ENCODE data around the gene PAF1. TPM values are rescaled to one million over a fixed set of nuclear protein-coding genes. Genes with fewer than 3 reads are reported as not detected.

PAF1 gene
- total RNA-seq, 1 donor from 2014 or later = 34.5 TPM

GRCh38 chr19:39408392-39409207, 17.7 kb upstream of the PAF1 start:
- ATAC-seq (no peak), DNase-seq (ENCODE audit: missing footprints) (no peak)
- intact Hi-C loops (cut with DNase I) = no loop called here

- ATAC-seq (no peak), DNase-seq (ENCODE audit: missing footprints) (peak; percentile 81)
- intact Hi-C loops (cut with DNase I) = no loop called here
Observed at GRCh38 chr19:39407660-39408391, 16.9 kb upstream of the PAF1 start.

GRCh38 chr19:39407410-39407659, 16.4 kb upstream of the PAF1 start:
- DNase-seq (ENCODE audit: missing footprints) (no peak), ATAC-seq (no peak)
- intact Hi-C loops (cut with DNase I) = no loop called here

GRCh38 chr19:39406656-39407409, 15.9 kb upstream of the PAF1 start, which contains the start of gene ZFP36:
Gene ZFP36 (plus strand): TSS chr19:39406847. CDS start chr19:39406905, 58 bp downstream.
- ATAC-seq (peak; percentile 46), DNase-seq (ENCODE audit: missing footprints) (peak; percentile 94)
- intact Hi-C loops (cut with DNase I) = no loop called here

GRCh38 chr19:39405958-39406655, 15.2 kb upstream of the PAF1 start:
- ATAC-seq (no peak), DNase-seq (ENCODE audit: missing footprints) (peak; percentile 21)
- intact Hi-C loops (cut with DNase I) = no loop called here

GRCh38 chr19:39405261-39405957, 14.5 kb upstream of the PAF1 start:
- DNase-seq (ENCODE audit: missing footprints) (peak; percentile 49), ATAC-seq (no peak)
- intact Hi-C loops (cut with DNase I) = no loop called here

- intact Hi-C loops (cut with DNase I) = loop anchor here (1.0 kb wide), 1 partner anchor 9 kb away; the partner anchor contains the start of gene PLEKHG2
- ATAC-seq = peak; percentile 65
- peak; percentile 99 for DNase-seq (ENCODE audit: missing footprints)
Observed at GRCh38 chr19:39403331-39404312, 12.7 kb upstream of the PAF1 start.

- intact Hi-C loops (cut with DNase I) = loop anchor here (1.0 kb wide), 1 partner anchor 10 kb away; the partner anchor contains the start of gene PLEKHG2
- peak; percentile 53 for ATAC-seq
- DNase-seq (ENCODE audit: missing footprints) = peak; percentile 97
Observed at GRCh38 chr19:39402346-39403300, 11.7 kb upstream of the PAF1 start.

GRCh38 chr19:39401549-39402345, 10.8 kb upstream of the PAF1 start:
- intact Hi-C loops (cut with DNase I) = no loop called here

GRCh38 chr19:39401070-39401548, 10.2 kb upstream of the PAF1 start:
- intact Hi-C loops (cut with DNase I) = no loop called here
- DNase-seq (ENCODE audit: missing footprints) (no peak), ATAC-seq (no peak)

More at GRCh38 chr19:39401549-39402345, 10.8 kb upstream of the PAF1 start:
- ATAC-seq (no peak), DNase-seq (ENCODE audit: missing footprints) (peak; percentile 77)

GRCh38 chr19:39400061-39400460, 9.2 kb upstream of the PAF1 start:
- ATAC-seq (no peak), DNase-seq (ENCODE audit: missing footprints) (peak; percentile 4)
- intact Hi-C loops (cut with DNase I) = no loop called here

- ATAC-seq (no peak), DNase-seq (ENCODE audit: missing footprints) (peak; percentile 4)
- intact Hi-C loops (cut with DNase I) = loop anchor here (5.0 kb wide), 1 partner anchor 133 kb away; the partner anchor contains the start of gene EID2B
Observed at GRCh38 chr19:39399668-39400050, 8.8 kb upstream of the PAF1 start.

GRCh38 chr19:39398297-39398864, 7.5 kb upstream of the PAF1 start:
- intact Hi-C loops (cut with DNase I) = loop anchor here (5.0 kb wide), 1 partner anchor 134 kb away; the partner anchor contains the start of gene EID2B
- peak; percentile 94 for DNase-seq (ENCODE audit: missing footprints)
- peak; percentile 5 for ATAC-seq
